Measurements from ENCODE around the gene PACC1.

DNA sequence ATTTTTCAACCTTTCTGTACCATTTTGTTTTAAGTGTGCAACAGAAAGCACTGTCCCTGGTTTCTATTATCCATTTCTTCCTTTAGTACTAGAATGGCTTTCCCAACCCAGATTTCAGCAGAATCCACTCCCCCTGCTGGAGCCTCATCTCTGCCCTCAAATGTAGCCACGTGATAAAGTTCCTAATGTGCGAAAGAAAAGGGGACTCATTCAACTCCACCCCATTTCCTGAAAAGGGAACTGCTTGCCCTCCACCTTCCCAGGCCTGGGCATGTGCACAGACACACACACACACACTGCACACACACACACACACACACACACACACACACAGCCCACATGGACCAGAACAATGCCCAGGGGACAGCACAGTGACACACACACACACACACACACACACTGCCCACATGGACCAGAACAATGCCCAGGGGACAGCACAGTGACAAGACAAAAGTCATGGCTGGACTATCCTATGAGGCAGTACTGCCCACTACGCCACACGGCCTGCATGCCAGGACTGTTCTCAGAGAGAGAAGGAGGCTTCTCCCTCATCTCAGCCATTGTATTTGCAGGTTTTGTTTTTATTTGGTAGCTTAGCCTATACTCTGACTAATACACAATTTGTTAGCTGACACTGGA lies 33.2 kb downstream of the PACC1 start:
- TF ChIP-seq, protein P1, sequence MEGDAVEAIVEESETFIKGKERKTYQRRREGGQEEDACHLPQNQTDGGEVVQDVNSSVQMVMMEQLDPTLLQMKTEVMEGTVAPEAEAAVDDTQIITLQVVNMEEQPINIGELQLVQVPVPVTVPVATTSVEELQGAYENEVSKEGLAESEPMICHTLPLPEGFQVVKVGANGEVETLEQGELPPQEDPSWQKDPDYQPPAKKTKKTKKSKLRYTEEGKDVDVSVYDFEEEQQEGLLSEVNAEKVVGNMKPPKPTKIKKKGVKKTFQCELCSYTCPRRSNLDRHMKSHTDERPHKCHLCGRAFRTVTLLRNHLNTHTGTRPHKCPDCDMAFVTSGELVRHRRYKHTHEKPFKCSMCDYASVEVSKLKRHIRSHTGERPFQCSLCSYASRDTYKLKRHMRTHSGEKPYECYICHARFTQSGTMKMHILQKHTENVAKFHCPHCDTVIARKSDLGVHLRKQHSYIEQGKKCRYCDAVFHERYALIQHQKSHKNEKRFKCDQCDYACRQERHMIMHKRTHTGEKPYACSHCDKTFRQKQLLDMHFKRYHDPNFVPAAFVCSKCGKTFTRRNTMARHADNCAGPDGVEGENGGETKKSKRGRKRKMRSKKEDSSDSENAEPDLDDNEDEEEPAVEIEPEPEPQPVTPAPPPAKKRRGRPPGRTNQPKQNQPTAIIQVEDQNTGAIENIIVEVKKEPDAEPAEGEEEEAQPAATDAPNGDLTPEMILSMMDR (conservative IDR thresholded peaks at IDR 0.05 in 1 of 2, IDR thresholded peaks at IDR 0.05 in 1 of 2; ENCODE audit: extremely low read depth in 1 of 2, insufficient read depth in 1 of 2, low read depth in 1 of 2, low read length in 2 of 2) = no peak
- no peak for TF ChIP-seq EZH2 (IDR thresholded peaks at IDR 0.05; ENCODE audit: borderline replicate concordance, low read length)
